GM21381 (cell line): ENCODE results near the gene PLXND1.
"Not testable (repeated sequence)": the region's sequence is repeated elsewhere in the genome, so short reads cannot be mapped to it uniquely, and the experiment has no call there.

Source experiments
- ATAC-seq: cut with Tn5 transposase; IDR thresholded peaks from one replicate; pipeline ENCODE4 v1.9.1; 2021; ENCODE audit warnings: mild to moderate bottlenecking, moderate library complexity; ENCODE audit not compliant: unreplicated experiment

The PLXND1 gene, protein sequence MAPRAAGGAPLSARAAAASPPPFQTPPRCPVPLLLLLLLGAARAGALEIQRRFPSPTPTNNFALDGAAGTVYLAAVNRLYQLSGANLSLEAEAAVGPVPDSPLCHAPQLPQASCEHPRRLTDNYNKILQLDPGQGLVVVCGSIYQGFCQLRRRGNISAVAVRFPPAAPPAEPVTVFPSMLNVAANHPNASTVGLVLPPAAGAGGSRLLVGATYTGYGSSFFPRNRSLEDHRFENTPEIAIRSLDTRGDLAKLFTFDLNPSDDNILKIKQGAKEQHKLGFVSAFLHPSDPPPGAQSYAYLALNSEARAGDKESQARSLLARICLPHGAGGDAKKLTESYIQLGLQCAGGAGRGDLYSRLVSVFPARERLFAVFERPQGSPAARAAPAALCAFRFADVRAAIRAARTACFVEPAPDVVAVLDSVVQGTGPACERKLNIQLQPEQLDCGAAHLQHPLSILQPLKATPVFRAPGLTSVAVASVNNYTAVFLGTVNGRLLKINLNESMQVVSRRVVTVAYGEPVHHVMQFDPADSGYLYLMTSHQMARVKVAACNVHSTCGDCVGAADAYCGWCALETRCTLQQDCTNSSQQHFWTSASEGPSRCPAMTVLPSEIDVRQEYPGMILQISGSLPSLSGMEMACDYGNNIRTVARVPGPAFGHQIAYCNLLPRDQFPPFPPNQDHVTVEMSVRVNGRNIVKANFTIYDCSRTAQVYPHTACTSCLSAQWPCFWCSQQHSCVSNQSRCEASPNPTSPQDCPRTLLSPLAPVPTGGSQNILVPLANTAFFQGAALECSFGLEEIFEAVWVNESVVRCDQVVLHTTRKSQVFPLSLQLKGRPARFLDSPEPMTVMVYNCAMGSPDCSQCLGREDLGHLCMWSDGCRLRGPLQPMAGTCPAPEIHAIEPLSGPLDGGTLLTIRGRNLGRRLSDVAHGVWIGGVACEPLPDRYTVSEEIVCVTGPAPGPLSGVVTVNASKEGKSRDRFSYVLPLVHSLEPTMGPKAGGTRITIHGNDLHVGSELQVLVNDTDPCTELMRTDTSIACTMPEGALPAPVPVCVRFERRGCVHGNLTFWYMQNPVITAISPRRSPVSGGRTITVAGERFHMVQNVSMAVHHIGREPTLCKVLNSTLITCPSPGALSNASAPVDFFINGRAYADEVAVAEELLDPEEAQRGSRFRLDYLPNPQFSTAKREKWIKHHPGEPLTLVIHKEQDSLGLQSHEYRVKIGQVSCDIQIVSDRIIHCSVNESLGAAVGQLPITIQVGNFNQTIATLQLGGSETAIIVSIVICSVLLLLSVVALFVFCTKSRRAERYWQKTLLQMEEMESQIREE (N-terminal part only)

DNA sequence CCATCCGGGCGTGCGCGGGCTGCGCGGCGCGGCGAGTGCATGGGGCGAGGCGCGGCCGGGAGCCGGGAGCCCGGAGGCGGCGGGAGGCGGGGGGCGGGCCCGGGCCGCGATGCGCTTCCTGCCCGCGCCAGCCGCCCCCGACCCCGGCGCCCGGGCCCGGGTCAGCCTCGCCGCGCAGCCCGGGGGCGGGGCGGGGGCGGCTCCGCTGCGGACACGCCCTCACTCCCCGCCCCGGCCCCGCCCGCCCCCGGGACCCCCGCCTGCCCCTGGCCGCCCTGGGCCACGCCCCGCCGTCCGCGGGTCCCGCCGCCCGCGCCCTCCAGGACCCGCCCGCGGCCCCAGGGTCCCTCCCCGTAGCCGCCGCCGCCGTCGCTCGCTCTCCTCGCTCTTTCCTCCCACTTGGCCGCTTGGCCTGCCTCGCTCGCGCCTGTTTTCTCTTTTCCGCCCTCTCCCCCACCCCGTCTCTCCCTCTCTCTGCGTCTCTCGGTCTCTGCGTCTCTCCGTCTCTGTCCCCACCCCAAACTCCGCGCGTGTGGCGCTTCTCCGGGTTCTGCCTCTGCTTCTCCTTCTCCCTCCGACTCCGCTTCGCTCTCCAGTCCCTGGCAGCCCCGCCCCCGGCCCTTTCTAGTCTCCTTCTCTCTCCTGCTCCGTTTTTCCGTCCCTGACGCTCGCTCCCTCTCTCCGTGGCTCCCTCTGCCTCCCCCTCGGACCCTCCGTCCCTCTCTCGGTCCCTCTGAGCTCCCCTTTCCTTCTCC is at the start of gene PLXND1:
TSS of gene PLXND1 (minus strand) at position 41 of the 755 bp plus-strand sequence. CDS start at position 4, 37 bp downstream.
- no peak for ATAC-seq

DNA sequence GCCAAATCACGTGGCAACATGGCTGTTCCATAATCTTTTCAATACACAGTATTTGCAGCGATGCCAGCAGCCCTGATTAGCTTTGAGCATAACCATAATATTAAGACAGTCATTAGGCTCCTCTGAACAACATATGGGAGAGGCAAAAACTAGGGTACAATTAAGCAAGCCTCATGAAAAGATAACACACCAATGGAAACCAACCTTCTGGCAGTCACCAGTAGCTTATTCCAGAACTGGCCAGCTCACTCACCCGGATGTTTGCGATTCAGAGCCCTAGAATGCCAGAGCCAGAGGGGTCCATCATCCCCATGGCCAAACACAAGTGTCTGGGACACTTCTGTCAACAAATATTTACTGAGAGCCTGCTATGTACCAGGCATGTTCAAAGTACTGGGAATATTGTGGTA is 48.8 kb upstream of the PLXND1 start:
- no peak for ATAC-seq

DNA sequence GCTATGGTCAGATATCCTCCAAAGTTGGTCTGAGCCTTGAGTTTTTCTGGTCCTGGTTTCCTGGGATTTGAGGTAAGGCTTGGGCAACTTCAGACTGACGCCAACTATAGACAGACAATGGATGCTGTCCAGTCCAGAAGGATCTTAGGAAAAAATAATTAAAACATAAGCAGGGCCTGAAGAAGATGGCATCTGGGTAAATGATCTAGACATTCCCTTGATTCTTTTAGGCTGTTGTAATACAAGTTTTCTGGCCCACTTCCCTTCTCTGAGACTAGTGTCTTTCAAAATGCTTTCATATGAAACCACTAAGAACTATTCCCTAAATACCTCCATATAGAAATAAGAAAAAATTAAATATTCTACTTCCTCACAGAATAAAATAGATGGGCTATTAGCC is 47.7 kb upstream of the PLXND1 start:
- no peak for ATAC-seq

DNA sequence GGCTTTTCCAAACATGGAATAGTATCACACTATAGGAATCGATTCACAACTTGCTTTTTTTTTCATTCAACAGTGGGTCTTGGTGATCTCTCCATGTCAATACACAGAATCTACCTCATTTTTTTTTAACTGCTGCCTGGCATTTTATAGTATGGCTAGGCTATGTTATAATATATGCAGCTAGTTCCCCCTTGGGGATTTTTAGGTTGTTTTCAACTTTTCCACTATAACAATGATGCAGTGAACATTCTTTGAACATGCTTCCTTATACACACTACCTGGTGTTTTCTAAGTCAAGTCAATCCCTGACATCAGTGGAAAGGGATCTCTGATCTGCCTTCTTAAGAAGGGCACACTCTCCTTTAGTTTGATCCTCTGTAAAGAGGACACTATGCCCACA is 46.5 kb upstream of the PLXND1 start:
- no peak for ATAC-seq

DNA sequence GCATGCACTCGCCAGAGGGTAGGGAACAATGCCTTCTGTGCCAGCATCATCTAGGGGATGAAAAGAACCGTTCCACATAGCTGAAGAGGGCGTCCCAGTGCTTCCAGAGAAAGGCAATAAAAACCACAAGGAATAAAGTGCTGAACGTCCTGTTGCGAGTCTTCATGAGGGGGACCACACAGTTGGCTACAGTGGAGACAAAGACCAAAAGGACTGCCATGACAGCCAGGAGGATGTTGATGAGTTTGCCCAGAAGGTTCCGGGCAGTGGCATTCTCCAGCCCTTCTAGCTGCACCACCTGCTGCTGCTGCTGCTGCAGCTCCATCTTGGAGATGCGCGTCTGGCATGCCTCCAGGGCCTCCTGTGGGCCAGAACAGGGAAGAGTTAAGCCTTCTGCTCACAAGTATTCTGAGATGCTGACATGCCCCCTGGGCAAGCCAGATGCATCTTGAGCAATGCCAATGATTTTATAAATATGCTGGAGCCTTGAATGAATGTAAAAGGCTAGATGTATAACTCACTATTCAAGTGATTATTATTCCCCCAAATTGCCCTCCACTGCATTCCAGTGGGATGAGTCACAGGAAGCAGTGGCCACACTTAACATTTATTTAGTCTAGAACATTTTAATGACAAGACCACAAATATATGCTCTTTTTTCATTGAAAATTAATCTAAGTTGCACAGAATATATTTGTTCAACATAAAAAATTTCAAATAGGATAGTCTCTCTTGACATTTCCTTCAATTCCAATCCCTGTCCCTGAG is 45.1 kb upstream of the PLXND1 start:
- ATAC-seq: no peak

DNA sequence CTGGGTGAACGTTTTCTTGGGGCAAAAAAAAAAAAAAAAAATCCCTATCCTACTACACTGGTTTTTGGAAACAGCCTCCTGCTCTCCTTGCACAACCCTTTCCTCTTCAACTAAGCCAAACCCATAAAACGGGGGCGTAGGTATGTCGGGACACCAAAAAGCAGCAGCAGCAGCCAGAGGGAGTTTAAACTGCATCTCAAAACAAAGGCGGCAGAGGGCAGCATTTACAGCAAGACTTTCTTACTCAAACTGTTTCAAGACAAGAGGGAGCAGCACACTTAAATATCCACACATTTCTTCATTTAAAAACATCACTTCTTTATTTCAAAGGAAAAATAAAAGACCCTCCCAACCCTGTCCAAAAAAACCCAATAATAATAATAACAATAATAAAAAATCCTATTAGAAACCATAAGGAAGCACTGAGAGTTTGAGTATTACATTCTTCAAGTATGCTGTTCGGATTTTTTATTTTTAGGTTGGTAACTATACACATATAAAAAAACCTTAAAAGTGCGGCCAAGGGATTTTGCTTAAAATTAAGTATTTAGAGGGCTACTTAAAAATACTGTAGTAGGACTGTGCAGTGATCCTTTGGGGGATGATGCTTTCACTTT is 43.9 kb upstream of the PLXND1 start:
- no peak for ATAC-seq

DNA sequence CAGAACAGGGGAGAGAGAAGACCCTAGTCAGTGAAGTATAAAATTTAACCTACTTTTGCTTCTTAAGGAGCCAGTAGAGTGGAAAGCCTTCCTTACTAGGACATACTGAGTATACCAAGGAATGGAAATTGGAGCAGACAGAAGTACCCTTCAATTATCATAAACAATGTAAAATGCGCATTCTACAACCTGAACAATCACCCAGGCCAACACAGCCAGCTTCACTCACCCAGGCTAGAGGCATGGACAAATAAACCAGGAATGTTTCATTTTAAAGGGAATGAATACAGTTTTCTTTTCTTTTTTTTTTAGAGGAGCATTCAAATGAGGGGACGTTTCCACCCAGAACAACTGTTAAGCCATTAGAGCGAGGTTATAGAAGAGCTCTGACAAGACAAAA is 41.9 kb upstream of the PLXND1 start:
- no peak for ATAC-seq

DNA sequence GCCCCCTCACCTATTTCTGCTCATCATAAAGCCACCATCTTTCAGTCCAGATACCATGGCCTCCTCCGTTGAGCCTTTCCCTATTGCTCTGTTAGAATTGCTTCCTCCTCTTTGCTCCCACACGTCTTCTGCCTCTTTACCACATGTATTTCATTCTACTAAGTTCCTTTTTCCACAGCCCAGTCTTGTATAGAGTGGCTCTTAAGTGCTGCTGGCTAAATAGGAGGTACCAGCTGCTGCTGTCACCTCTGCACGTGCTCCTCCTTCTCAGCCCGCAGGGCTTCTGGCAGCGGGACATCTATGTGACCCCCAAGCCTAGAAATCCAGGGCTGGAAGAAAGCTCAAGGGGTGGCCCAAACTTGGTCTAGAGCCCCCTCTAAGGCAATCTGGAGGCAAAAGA is 38.8 kb upstream of the PLXND1 start:
- ATAC-seq: no peak

DNA sequence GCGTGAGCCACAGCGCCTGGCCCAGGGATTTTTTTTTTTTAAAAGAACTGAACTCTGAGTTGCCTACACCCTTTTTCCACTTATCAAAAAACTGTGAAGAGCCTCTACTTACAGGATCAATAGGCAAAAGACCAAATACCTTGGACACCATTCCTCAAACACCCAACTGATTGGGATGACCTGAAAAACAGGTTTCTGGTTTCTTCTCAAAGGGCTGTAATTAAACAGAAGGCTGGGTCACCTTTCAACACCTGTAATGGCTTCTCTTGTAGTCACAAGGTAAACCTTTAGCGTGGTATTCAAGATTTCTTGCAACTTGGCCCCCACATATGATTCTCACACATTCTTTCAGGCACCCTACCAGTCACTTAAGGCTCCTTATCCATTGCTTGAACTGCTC is 38.4 kb upstream of the PLXND1 start:
- ATAC-seq: no peak

DNA sequence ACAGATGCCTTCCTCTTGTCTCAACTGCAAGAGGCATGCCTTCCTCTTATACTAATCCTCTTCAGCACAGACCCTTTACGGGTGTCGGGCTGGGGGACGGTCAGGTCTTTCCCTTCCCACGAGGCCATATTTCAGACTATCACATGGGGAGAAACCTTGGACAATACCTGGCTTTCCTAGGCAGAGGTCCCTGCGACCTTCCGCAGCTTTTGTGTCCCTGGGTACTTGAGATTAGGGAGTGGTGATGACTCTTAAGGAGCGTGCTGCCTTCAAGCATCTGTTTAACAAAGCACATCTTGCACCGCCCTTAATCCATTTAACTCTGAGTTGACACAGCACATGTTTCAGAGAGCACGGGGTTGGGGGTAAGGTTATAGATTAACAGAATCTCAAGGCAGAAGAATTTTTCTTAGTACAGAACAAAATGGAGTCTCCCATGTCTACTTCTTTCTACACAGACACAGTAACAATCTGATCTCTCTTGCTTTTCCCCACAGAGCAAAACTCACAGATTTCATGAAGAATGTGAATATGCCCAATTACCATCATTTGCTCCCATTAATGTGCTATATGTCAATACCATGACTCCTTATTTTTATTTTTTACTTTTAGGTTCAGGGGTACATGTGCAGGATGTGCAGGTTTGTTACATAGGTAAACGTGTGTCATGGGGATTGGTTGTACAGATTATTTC is 35.2 kb upstream of the PLXND1 start:
- not testable (repeated sequence) for ATAC-seq

DNA sequence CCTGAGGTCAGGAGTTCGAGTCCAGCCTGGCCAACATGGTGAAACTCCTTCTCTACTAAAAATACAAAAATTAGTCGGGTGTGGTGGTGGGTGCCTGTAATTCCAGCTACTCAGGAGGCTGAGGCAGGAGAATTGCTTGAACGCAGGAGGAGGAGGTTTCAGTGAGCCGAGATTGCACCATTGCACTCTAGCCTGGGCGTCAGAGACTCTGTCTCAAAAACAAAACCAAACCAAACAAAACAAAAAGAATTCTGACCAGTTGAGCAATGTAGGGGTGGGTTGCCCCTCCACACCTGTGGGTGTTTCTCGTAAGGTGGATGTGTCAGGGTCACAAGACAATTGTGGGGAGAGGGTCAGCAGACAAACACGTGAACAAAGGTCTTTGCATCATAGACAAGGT is 34.5 kb upstream of the PLXND1 start:
- not testable (repeated sequence) for ATAC-seq

DNA sequence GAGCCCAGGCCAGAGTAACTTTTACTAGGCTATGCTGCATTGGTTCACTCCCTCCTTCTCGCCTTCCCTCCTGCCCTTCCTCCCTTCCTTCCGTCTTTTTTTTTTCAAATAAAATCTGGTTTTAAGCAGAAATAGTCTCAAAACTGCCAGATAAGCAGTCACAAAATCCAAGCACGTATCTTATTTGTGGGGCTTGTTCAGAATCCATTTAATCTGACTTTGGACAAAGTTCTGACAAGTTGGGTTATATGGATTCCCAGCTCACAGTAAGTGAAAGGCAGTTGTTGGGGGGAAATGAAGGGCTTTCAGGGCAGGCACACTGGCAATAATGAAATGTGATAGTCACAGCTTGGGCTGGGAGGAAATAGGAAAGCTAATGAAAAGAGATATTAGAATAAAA is 32.0 kb upstream of the PLXND1 start:
- ATAC-seq: no peak

DNA sequence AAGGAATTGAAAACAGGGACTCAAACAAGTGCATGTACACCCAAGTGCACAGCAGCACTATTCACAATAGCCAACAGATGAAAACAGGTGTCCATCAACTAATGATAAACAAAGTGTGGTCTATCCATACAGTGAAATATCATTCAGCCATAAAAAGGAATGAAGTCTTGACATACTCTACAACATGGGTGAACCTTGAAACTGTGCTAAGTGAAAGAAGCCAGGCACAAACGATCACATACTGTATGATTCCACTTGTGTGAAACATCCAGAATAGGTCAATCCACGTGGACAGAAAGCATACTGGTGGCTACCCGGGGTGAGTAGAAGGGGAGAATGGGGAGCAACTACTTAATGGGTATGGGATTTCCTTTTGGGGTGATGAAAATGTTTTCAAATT is 29.6 kb upstream of the PLXND1 start:
- no peak for ATAC-seq

DNA sequence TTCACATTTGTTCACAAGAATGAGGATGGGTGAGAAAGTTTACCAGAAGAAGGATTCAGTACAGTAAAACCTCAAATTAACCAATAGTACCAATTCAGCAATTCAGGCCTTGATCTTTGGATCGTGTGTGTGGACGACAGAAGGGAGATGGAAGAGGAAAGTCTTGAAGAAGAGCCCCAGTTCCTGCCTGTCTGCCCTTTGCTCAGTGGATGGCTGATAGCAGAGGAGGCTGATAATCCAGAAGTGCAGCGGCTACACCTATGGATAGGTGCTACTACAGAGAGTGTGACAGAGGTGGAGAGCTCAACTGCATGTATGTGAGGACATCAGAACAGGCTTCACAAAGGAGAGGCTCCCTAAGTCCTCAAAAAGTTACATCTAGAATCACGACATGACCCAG is 29.2 kb upstream of the PLXND1 start:
- no peak for ATAC-seq

DNA sequence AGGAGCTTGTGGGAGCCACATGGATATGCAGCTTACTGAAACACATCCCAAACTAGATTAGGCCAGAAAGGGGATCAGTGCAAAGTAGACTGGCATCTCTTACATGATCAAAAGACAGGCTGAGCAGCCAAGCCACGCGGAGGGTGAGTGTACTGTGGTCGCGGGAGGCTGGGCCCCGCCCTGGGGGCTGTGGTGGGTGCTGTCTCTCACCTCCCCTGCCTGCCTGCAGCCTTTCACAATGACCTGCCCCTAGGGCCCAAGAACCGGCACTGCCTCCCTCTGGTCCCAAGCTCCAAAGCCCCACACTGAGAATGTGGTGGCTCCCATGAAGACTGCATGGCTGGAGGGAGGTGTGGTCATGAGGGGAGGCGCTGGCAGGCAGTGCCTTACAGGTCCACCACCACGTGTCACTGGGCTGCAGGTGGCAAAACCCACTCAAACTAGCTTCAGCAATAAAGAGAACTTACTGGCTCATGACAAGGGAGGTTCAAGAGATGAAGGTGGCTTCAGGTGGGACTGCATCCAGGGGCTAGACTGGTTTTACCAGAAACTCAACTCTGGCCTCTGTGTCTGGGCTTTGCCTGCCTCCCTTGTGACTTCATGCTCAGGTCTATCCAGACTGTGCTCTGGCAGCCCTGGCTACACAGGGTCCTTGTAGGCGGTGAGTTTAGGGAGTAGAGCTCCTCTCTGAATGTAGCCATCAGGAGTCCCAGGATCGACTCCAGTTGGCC is 27.4 kb upstream of the PLXND1 start:
- ATAC-seq: no peak

DNA sequence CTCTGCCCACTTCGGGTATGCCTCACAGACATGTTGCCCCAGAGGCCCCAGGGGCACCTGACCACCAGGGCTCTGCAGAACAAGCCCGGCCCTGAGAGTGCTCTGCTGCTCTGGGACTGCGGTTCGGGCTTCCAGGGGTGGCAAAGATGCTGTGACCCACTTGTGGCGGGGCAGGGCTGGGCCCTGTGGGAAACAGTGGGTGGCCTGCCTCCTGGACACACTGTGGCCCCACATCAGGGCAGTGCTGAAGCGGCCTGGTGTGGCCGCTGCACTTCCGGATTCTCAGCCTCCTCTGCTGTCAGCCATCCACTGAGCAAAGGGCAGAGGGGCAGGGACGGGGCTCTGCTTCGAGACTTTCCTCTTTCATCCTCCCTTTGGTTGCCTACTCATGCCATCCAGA is 26.5 kb upstream of the PLXND1 start:
- ATAC-seq: no peak

DNA sequence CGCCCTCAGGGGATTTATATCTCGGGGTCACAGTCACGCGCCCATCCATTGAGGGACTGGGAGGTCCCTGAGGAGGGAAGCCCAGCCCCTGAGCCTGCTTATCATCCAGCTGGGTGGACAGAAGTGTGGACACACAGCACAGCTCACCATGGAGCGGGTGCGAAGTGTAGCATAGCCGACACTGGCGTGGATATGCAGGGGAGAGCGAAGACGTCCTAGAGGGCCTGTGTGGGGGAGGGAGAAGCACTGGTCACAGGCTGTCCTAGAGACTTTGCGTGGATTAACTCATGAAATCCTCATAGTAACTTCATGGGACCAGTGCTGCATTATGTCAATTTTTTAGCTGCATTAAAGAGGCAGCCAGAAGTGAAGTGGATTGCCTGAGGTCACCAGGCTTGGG is 26.1 kb upstream of the PLXND1 start:
- ATAC-seq: no peak

DNA sequence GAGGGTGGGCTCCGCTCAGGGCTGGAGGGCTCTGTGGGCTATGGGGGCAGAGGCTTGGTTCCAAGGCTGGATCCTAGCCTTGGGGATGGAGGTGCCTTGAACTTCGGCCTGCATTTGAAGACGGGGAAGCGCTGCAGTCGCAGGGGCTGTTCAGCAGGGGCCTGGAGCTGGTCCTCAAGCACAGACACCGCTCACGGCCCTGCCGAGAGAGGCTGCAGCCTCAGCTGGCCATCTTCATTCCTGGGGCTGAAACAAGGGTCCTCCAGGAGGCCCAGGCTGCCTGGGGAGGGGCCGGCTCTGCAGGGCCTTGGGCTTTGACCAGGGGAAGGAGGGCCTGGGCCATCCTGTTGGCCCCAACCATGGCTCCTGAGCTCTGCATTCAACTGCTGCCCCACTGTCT is 25.6 kb upstream of the PLXND1 start:
- ATAC-seq: no peak
